ENCODE results near the gene PARD3.

PARD3 gene

GRCh38 chr10:34232481-34232880 is 582.6 kb downstream of the PARD3 start:
- DNase-seq: no peak

GRCh38 chr10:34231441-34232180 is 583.5 kb downstream of the PARD3 start:
- DNase-seq: no peak

GRCh38 chr10:34229917-34230316 is 585.2 kb downstream of the PARD3 start:
- DNase-seq: no peak

GRCh38 chr10:34228066-34228465 is 587.0 kb downstream of the PARD3 start:
- DNase-seq: no peak

GRCh38 chr10:34224639-34225038 is 590.5 kb downstream of the PARD3 start:
- DNase-seq: no peak

- DNase-seq: no peak
These were observed 591.4 kb downstream of the PARD3 start for GRCh38 chr10:34223658-34224057.

GRCh38 chr10:34222359-34222758 is 592.7 kb downstream of the PARD3 start:
- DNase-seq: no peak

GRCh38 chr10:34219753-34220548 is 595.1 kb downstream of the PARD3 start:
- DNase-seq: no peak

- no peak for DNase-seq
These were observed 597.6 kb downstream of the PARD3 start for GRCh38 chr10:34217524-34217923.

GRCh38 chr10:34216348-34216945 is 598.6 kb downstream of the PARD3 start:
- no peak for DNase-seq

GRCh38 chr10:34213805-34214197 is 601.3 kb downstream of the PARD3 start:
- no peak for DNase-seq

GRCh38 chr10:34213193-34213804 is 601.8 kb downstream of the PARD3 start:
- DNase-seq: no peak

- no peak for DNase-seq
These were observed 607.8 kb downstream of the PARD3 start for GRCh38 chr10:34207343-34207742.

GRCh38 chr10:34206935-34207268 is 608.2 kb downstream of the PARD3 start:
- no peak for DNase-seq

GRCh38 chr10:34206078-34206934 is 608.8 kb downstream of the PARD3 start:
- DNase-seq: no peak

GRCh38 chr10:34205452-34205851 is 609.6 kb downstream of the PARD3 start:
- DNase-seq: no peak

- DNase-seq: no peak
These were observed 611.0 kb downstream of the PARD3 start for GRCh38 chr10:34203966-34204630.

- no peak for DNase-seq
These were observed 614.7 kb downstream of the PARD3 start for GRCh38 chr10:34200355-34200901.

- no peak for DNase-seq
These were observed 616.1 kb downstream of the PARD3 start for GRCh38 chr10:34198953-34199352.

GRCh38 chr10:34196058-34196433 is 619.0 kb downstream of the PARD3 start:
- DNase-seq: no peak

GRCh38 chr10:34195364-34196057 is 619.6 kb downstream of the PARD3 start:
- no peak for DNase-seq

All from CD4-positive, alpha-beta T cell treated with Interleukin-10 for 1 hour (primary cell).